WTC11 (cell line): ENCODE measurements around the gene TMEM151B. TPM values are rescaled to one million over a fixed set of nuclear protein-coding genes. Genes with fewer than 3 reads are reported as not detected.

Source experiments
- ATAC-seq: fragments of 200-7000 bp; cut with Tn5 transposase; 2 replicates; pipeline ENCODE4 v1.10.0; 2021; ENCODE audit warnings: mild to moderate bottlenecking, moderate library complexity
- CTCF ChIA-PET: fragments of 300-600 bp; sonication (Branson Sonifier 250); formaldehyde crosslinking; loops from one replicate; lab custom pipeline; 2021; ENCODE audit warnings: antibody characterized with exemption; lab: Charles Lee
- POLR2A ChIA-PET: fragments of 350-600 bp; sonication (Branson Sonifier 250); formaldehyde crosslinking; loops from one replicate; lab custom pipeline; 2021; ENCODE audit warnings: antibody characterized with exemption; lab: Charles Lee
- DNase-seq: peaks from one replicate; pipeline ENCODE4 v3.0.0; 2021; ENCODE audit warnings: low spot score
- H3K27ac Mint-ChIP-seq: 2 replicates; pipeline ENCODE4 v1.8.0; 2021; ENCODE audit warnings: mixed read lengths
- H3K27me3 Mint-ChIP-seq: 2 replicates; pipeline ENCODE4 v1.8.0; 2021; ENCODE audit warnings: low read depth, mild to moderate bottlenecking, moderate library complexity, mixed read lengths
- H3K36me3 Mint-ChIP-seq: 2 replicates; pipeline ENCODE4 v1.8.0; 2021; ENCODE audit warnings: mixed read lengths
- H3K4me1 Mint-ChIP-seq: 2 replicates; pipeline ENCODE4 v1.8.0; 2022; ENCODE audit warnings: mixed read lengths
- H3K4me3 Mint-ChIP-seq: 2 replicates; pipeline ENCODE4 v1.8.0; 2021; ENCODE audit warnings: mild to moderate bottlenecking, moderate library complexity, mixed read lengths
- H3K9me3 Mint-ChIP-seq: 2 replicates; pipeline ENCODE4 v1.8.0; 2021; ENCODE audit warnings: mixed read lengths
- CBFB ChIP-seq: sonication (generic); formaldehyde crosslinking; IDR thresholded peaks from 2 replicates; pipeline ENCODE4 v1.8.1; 2022; ENCODE audit warnings: mild to moderate bottlenecking, low read depth, missing genetic modification reagents
- CREM ChIP-seq: sonication (generic); formaldehyde crosslinking; IDR thresholded peaks from 2 replicates; pipeline ENCODE4 v1.8.1; 2022; ENCODE audit warnings: mild to moderate bottlenecking, missing genetic modification reagents, moderate library complexity
- ESRRA ChIP-seq: sonication (generic); formaldehyde crosslinking; IDR thresholded peaks from 2 replicates; pipeline ENCODE4 v1.8.1; 2022; ENCODE audit warnings: mild to moderate bottlenecking, missing genetic modification reagents, borderline replicate concordance
- MXD4 ChIP-seq: fragments of 250-450 bp; sonication (Bioruptor Pico); IDR thresholded peaks from 2 replicates; pipeline ENCODE4 v1.8.0; 2021; ENCODE audit warnings: mild to moderate bottlenecking, moderate library complexity, borderline replicate concordance
- RORB ChIP-seq: fragments of 250-450 bp; sonication (Bioruptor Pico); IDR thresholded peaks from 2 replicates; pipeline ENCODE4 v1.9.0; 2021; ENCODE audit warnings: mild to moderate bottlenecking
- ZNF219 ChIP-seq: sonication (generic); formaldehyde crosslinking; IDR thresholded peaks from 2 replicates; pipeline ENCODE4 v1.8.0; 2023; ENCODE audit warnings: missing genetic modification reagents, mild to moderate bottlenecking, borderline replicate concordance
- ZNF317 ChIP-seq: sonication (generic); formaldehyde crosslinking; IDR thresholded peaks from 2 replicates; pipeline ENCODE4 v1.8.1; 2023; ENCODE audit warnings: low read depth, mild to moderate bottlenecking, moderate library complexity, missing genetic modification reagents, borderline replicate concordance
- ZNF416 ChIP-seq: fragments of 250-450 bp; sonication (Bioruptor Pico); IDR thresholded peaks from 2 replicates; pipeline ENCODE4 v1.9.0; 2021; ENCODE audit warnings: mild to moderate bottlenecking, inconsistent platforms
- ZNF423 ChIP-seq: fragments of 250-450 bp; sonication (Bioruptor Pico); IDR thresholded peaks from 2 replicates; pipeline ENCODE4 v2.1.2; 2022; ENCODE audit warnings: mild to moderate bottlenecking, moderate library complexity
- total RNA-seq: library from RNA; stranded (reverse); gene quantifications from 3 replicates; pipeline ENCODE4 v1.2.3, GENCODE V29; 2021
- TF ChIP-seq, protein P1 (sequence below): sonication (generic); formaldehyde crosslinking; IDR thresholded peaks from 2 replicates; pipeline ENCODE4 v1.8.1; 2022; ENCODE audit warnings: low read depth, missing genetic modification reagents, borderline replicate concordance
- TF ChIP-seq, protein P2 (sequence below): fragments of 200-600 bp; IDR thresholded peaks from 2 replicates; pipeline ENCODE4 v1.8.0; 2022; ENCODE audit warnings: antibody characterized with exemption
- TF ChIP-seq, protein P3 (sequence below): sonication (generic); formaldehyde crosslinking; IDR thresholded peaks from 2 replicates; pipeline ENCODE4 v1.8.1; 2023; ENCODE audit warnings: mild to moderate bottlenecking, missing genetic modification reagents, moderate library complexity
- TF ChIP-seq, protein P4 (sequence below): fragments of 250-450 bp; sonication (Bioruptor Pico); IDR thresholded peaks from 2 replicates; pipeline ENCODE4 v2.1.2; 2022; ENCODE audit warnings: mild to moderate bottlenecking, moderate library complexity
- TF ChIP-seq, protein P5 (sequence below): fragments of 250-450 bp; sonication (Bioruptor Pico); IDR thresholded peaks from 2 replicates; pipeline ENCODE4 v1.9.0; 2021; ENCODE audit warnings: moderate library complexity, mild to moderate bottlenecking, inconsistent platforms, borderline replicate concordance
- TF ChIP-seq, protein P6 (sequence below): fragments of 250-450 bp; sonication (Bioruptor Pico); IDR thresholded peaks from 2 replicates; pipeline ENCODE4 v1.8.0; 2021; ENCODE audit warnings: mild to moderate bottlenecking

The TMEM151B gene
- total RNA-seq, 1 experiment from 2014 or later: 5.5 TPM

DNA sequence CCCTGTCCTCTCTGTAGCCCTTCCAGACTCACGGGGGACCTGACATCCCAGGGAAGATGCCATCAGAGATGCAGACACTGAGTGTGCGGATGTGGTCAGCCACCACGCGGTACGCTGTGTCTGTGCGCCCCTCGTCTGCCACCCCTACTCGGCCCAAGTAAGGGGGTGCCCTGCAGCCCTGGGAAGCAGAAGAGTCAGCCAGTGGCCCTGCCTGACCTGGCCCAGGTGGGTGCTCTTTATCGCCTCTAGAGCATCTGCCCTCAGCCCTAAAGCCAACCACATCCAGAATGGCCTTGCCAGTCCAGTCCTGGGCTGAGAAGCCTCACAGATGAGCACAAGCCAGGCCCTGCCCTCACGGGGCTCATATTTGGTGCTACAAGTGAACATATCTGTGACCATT lies 37.0 kb downstream of the TMEM151B start:
- Mint-ChIP-seq H3K27ac (no peak overlapping the region), H3K4me3 (no peak overlapping the region), H3K9me3 (no peaks in the 10 kb centered on the region), H3K4me1 (peaks cover 6% of the 10 kb centered on the region), H3K36me3 (peaks cover 72% of the 10 kb centered on the region), H3K27me3 (no peaks in the 10 kb centered on the region)
- ATAC-seq (no peak), DNase-seq (no peak)
- ChIA-PET CTCF (interaction anchor here (5.3 kb wide), 1 partner anchor 38 kb away, joined by 109 read pairs; the partner anchor contains the start of gene TMEM151B), POLR2A (no interaction called here)
- TF ChIP-seq, protein P1, sequence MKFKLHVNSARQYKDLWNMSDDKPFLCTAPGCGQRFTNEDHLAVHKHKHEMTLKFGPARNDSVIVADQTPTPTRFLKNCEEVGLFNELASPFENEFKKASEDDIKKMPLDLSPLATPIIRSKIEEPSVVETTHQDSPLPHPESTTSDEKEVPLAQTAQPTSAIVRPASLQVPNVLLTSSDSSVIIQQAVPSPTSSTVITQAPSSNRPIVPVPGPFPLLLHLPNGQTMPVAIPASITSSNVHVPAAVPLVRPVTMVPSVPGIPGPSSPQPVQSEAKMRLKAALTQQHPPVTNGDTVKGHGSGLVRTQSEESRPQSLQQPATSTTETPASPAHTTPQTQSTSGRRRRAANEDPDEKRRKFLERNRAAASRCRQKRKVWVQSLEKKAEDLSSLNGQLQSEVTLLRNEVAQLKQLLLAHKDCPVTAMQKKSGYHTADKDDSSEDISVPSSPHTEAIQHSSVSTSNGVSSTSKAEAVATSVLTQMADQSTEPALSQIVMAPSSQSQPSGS (CRISPR knock-in tag): no peak
- TF ChIP-seq MXD4 (CRISPR knock-in tag): no peak
- TF ChIP-seq, protein P2, sequence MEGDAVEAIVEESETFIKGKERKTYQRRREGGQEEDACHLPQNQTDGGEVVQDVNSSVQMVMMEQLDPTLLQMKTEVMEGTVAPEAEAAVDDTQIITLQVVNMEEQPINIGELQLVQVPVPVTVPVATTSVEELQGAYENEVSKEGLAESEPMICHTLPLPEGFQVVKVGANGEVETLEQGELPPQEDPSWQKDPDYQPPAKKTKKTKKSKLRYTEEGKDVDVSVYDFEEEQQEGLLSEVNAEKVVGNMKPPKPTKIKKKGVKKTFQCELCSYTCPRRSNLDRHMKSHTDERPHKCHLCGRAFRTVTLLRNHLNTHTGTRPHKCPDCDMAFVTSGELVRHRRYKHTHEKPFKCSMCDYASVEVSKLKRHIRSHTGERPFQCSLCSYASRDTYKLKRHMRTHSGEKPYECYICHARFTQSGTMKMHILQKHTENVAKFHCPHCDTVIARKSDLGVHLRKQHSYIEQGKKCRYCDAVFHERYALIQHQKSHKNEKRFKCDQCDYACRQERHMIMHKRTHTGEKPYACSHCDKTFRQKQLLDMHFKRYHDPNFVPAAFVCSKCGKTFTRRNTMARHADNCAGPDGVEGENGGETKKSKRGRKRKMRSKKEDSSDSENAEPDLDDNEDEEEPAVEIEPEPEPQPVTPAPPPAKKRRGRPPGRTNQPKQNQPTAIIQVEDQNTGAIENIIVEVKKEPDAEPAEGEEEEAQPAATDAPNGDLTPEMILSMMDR: no peak
- TF ChIP-seq, protein P3, sequence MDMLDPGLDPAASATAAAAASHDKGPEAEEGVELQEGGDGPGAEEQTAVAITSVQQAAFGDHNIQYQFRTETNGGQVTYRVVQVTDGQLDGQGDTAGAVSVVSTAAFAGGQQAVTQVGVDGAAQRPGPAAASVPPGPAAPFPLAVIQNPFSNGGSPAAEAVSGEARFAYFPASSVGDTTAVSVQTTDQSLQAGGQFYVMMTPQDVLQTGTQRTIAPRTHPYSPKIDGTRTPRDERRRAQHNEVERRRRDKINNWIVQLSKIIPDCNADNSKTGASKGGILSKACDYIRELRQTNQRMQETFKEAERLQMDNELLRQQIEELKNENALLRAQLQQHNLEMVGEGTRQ: no peak

DNA sequence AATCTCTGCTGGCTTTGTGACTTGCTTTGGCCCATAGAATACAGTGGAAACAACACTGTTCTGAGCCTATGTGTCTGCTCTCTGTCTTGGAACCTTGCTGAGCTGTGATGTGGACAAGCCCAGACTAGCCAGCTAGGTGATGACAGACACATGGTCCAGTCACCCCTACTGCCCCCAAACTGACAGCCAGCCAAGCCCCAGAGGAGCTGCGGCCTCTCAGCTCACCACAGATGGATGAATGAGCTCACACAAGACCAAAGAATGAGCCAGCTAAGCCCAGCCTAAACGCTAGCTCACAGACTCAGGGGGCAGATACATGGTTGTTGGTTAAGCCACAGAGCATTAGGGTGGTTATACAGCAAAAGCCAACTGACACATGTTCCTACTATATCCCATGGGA lies 38.8 kb downstream of the TMEM151B start:
- Mint-ChIP-seq H3K27me3 (no peaks in the 10 kb centered on the region), H3K4me3 (no peak overlapping the region), H3K9me3 (no peaks in the 10 kb centered on the region), H3K36me3 (peaks cover 58% of the 10 kb centered on the region)
- POLR2A ChIA-PET: no interaction called here
- no peak for DNase-seq
- TF ChIP-seq ZNF423 (CRISPR knock-in tag) (no peak), ESRRA (no peak), CREM (CRISPR knock-in tag) (no peak), RORB (CRISPR knock-in tag) (no peak), ZNF416 (no peak), CBFB (CRISPR knock-in tag) (no peak), ZNF219 (no peak), ZNF317 (CRISPR knock-in tag) (no peak)
- TF ChIP-seq, protein P4, sequence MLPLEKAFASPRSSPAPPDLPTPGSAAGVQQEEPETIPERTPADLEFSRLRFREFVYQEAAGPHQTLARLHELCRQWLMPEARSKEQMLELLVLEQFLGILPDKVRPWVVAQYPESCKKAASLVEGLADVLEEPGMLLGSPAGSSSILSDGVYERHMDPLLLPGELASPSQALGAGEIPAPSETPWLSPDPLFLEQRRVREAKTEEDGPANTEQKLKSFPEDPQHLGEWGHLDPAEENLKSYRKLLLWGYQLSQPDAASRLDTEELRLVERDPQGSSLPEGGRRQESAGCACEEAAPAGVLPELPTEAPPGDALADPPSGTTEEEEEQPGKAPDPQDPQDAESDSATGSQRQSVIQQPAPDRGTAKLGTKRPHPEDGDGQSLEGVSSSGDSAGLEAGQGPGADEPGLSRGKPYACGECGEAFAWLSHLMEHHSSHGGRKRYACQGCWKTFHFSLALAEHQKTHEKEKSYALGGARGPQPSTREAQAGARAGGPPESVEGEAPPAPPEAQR (CRISPR knock-in tag): no peak
- TF ChIP-seq, protein P5, sequence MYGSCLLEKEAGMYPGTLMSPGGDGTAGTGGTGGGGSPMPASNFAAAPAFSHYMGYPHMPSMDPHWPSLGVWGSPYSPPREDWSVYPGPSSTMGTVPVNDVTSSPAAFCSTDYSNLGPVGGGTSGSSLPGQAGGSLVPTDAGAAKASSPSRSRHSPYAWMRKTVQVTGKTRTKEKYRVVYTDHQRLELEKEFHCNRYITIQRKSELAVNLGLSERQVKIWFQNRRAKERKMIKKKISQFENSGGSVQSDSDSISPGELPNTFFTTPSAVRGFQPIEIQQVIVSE (CRISPR knock-in tag): no peak
- TF ChIP-seq, protein P3: no peak
- TF ChIP-seq, protein P6, sequence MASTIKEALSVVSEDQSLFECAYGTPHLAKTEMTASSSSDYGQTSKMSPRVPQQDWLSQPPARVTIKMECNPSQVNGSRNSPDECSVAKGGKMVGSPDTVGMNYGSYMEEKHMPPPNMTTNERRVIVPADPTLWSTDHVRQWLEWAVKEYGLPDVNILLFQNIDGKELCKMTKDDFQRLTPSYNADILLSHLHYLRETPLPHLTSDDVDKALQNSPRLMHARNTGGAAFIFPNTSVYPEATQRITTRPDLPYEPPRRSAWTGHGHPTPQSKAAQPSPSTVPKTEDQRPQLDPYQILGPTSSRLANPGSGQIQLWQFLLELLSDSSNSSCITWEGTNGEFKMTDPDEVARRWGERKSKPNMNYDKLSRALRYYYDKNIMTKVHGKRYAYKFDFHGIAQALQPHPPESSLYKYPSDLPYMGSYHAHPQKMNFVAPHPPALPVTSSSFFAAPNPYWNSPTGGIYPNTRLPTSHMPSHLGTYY (CRISPR knock-in tag): no peak
- TF ChIP-seq, all 79 proteins: peak for 0
- peaks cover 8% of the 10 kb centered on the region for H3K4me1 Mint-ChIP-seq
- CTCF ChIA-PET: interaction anchor here (1.0 to 1.5 kb wide), 3 partner anchors 20 to 52 kb away, joined by 4 to 6 read pairs (median 5); partner anchors contain the start of gene SLC35B2
- no peak overlapping the region; the same call in 1 of the 2 replicates for H3K27ac Mint-ChIP-seq
- ATAC-seq: no peak
